NCI-H345 treated with DMSO at 0.1 percent for 48 hours (cell line): Measurements from ENCODE around the gene ACTL8.
A peak's percentile ranks its signal among the peaks of the same experiment; 100 is the strongest.

ENCODE experiments used
- DNase-seq: peaks from one replicate; lab custom pipeline; 2025; ENCODE audit not compliant: unreplicated experiment; lab: John Stamatoyannopoulos, UW

Gene ACTL8

DNA sequence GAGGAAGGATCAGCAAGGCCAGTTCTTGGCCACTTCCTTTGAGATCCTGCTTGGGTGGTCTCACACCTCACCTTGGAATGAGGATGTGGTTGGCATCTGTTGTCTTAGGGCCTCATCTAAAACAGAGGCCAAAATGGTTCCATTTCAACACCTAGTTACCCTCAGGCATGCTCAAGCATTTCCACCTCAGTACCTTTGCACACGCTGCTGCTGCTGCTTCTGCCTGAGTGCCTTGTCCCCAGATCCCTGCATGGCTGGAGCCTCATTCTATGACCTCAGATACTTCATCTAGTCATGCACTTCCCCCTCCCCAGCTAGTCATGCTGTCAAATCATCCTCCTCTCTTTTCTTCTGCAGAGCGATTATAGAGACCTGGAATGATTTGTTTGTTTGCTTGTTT is 86.8 kb downstream of the ACTL8 start:
- DNase-seq = no peak

DNA sequence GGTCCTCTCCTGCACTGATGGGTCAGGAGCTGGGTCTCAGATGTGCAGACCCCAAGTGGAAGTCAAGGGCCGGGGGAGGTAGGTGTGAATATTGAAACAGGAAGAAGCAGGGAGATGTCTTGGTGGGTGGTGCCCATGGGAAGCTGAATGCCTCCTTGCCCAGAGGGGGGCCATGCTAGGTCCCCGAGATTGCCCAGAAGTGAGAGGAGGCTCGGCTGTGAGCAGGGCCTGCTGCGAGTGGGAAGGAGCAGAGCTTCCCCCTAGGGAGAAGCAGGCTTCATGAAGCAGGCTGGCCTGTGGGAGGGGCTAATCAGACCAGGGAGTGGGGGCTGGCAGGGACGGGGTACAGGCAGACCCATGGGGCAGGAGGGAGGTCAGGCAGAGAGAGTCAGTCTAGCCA is 87.6 kb downstream of the ACTL8 start:
- no peak for DNase-seq

DNA sequence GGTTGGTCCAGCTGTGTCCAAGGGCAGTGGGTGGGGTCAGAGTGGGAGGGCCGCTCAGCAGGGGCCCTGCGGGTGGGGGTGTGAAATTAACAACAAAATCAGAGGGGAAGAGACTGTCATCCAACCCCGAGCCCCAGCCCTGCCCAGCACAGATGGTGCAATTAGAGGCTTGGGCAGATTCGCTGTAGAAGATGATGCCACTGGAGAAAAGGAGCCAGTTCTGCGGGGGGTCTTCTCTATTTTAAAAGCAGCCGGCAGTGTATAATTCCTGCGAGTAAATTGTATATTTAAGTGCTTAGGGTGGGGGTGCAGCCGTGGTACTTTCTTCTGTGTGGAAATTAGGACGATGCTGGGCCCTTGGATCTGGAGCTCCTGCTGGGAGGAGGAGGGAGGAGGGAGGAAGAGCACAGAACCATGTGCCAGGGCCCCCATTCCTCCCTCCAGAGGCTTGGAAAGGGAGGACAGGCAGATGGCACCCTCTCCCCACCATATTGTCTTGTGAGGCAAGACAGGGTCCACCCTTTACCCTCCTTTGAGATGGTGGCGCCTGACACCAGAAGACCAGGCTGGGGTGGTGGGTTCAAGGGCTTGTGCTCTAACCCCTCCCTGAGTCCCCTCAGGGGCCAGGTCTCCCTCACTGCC is 89.2 kb downstream of the ACTL8 start:
- no peak for DNase-seq

DNA sequence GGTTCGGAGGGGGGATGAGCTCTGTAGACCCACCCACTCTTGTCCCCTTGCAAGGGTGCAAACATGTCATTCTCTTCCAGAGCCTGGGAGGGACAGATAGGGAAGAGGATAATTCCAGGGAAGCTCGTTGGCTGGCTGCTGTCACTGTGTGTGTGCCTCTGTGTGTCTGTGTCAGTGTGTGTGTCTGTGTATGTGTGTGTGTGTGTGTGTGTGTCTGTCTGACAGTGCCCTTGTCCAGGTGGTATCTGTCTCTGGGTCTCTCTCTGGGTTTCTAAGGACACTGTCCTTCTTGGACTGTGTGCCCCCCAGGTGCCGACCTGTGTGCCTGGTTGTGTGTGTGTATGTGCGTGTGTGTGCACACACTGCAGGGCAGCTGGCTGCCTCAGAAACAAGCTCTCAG is 90.5 kb downstream of the ACTL8 start:
- DNase-seq = no peak

DNA sequence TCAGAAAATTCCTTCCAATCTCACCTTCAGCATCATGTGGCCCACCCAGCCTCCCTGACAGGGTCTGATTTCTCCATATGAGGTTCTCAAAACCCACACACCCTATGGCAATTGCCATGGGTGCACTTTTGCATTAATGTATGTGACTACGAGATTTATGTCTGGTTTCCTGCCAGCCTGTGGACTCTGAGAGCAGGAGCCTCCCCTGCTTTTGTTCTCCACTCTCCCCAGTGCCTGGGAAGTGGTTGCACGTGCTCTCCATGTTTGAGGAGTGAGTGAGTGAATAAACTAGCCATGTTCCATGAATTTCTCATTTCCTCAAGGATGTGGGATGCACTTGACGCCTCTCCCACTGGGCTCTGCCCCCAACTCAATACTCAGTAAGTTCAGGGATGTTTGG is 91.2 kb downstream of the ACTL8 start:
- peak; percentile 53 for DNase-seq

DNA sequence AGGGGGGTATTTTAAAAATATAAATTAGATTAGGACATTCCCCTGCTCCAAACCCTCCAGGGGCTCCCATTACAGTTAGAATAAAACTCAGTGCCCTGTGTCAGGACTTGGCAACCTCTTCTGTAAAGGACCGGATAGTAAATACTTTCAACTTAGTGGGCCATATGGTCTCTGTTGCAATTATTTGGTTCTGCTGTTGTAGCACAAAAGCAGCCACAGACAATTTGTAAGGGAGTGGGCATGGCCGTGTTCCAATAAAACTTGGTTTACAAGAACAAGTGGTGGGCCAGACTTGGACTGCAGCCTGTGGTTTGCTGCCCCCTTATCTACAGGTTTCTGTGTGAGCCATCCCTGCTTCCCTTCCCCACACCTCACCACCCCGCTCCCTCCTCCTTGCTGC is 92.0 kb downstream of the ACTL8 start:
- DNase-seq = no peak

DNA sequence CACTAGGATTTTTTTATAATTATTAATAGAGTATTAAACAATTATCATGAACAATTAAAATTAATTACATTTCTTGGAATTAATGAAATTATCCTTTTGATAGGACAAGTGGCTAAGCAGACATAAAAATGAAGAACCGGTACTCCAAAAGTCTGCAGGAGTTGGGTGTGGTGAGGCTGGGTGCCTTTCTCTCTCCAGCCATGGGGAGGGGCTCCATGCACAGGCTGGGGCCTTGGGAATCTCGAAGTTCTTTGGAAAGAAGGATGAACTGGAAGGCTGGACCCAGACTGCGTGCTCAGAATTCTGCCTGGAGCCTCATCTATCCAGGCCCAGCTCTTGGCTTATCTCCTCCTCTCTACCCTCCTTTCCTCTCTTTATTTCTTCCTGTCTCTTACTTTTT is 94.1 kb downstream of the ACTL8 start:
- DNase-seq = no peak

DNA sequence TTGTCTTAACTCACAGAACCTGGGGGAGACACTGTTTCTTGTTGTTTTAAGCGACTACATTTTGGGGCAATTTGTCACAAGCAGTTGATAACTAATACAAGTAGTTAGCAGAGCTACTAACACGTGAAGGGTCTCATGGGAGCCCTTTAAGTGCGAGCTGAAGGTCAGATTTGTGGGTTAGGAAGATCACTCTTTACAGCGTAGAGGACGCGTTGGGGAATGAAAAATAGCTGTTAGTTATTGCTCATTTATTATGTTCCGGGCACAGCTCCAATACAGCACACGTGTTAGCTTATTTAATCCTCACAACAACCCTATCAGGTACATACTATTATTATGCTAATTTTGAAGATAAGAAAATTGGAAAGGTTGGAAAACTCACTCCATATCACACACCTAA is 95.9 kb downstream of the ACTL8 start:
- DNase-seq = peak; percentile 67

DNA sequence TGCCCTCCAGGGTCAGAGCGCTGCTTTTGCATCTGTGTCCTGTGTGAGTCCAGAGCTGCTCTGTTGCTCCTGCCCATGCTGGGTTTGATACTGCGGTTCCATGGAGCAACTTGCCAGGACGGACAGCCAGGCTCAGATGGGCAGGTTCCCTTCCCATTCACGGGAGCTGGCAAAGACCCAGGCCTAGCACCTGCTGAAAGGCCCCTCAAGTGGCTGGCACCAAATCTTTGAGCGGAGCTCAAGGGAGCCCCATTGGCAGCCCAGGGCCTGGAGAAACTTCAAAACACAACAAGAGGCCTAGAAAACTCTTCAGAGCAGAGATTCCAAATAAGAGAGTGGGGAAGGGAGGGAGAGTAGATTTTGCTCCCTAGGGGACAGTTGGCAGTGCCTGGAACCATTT is 97.2 kb downstream of the ACTL8 start:
- peak; percentile 22 for DNase-seq

- no peak for DNase-seq
These were observed 98.3 kb downstream of the ACTL8 start for GRCh38 chr1:17853241-17853935.

GRCh38 chr1:17856496-17857108 is 101.5 kb downstream of the ACTL8 start:
- no peak for DNase-seq

DNA sequence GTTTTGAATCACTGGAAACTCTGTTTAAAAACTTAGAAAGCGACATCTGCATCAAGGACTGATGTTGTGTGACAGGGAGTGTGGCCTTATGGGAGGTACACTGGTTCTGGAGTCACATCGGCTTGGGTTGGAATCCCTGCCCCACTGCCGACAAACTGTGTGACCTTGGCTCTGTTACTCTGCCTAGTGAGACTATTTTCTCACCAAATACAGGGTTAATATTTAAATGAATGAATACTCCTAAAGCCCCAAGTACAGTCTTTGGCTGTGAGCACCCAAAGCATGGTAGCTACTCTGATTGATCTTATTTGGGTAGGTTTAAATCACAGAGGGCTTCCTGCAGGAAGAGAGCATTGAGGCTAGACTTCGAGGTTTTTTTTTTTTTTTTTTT is 102.0 kb downstream of the ACTL8 start:
- DNase-seq = no peak

GRCh38 chr1:17857996-17858395 is 102.9 kb downstream of the ACTL8 start:
- no peak for DNase-seq

- no peak for DNase-seq
These were observed 105.7 kb downstream of the ACTL8 start for GRCh38 chr1:17860812-17861211.

DNA sequence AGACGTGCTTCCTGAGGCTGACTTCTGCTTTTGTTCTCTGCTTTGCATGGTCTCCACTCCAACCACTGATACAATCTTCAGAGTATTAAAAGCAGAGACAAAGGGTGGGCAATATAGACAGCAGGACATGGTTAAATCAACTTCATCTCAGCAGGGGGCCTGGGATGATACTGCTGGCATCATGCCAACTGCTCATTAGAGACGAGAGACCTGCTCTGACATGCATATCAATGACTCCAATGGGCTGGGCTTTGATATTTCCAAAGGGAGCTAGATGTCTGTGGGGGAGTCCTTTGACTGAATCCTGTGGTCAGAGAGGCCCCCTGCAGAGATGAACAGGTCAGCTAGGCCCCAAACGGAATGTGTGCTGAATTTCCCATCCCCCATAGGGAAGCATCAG is 106.6 kb downstream of the ACTL8 start:
- DNase-seq = peak; percentile 94

- no peak for DNase-seq
These were observed 107.0 kb downstream of the ACTL8 start for GRCh38 chr1:17862121-17862520.

GRCh38 chr1:17865912-17866739 is 111.0 kb downstream of the ACTL8 start:
- no peak for DNase-seq

DNA sequence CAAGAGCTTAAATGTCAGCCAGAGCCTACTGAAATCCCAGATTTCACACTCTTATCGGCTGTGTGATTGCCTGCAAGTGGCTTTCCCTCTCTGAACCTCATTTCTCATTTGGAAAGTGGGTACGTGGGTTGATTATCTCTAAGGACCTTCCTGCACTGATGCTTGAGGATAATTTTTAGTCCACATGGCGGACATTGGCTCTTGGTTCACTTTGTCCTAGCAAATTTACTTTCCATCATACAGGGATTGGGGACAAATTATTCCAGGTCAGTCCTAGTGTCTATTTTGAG is 111.6 kb downstream of the ACTL8 start:
- DNase-seq = no peak

GRCh38 chr1:17867470-17867869 is 112.3 kb downstream of the ACTL8 start:
- DNase-seq = no peak

- no peak for DNase-seq
These were observed 114.7 kb downstream of the ACTL8 start for GRCh38 chr1:17869815-17870214.

GRCh38 chr1:17870679-17871078 is 115.5 kb downstream of the ACTL8 start:
- no peak for DNase-seq
